Panc1 (cell line): ENCODE results near the gene SERTM2. TPM values are rescaled to one million over a fixed set of nuclear protein-coding genes. Genes with fewer than 3 reads are reported as not detected.

ENCODE experiments used
- ATAC-seq: fragments of 200-7000 bp; cut with Tn5 transposase; 2 replicates; pipeline ENCODE4 v1.9.1; 2020; ENCODE audit warnings: mild to moderate bottlenecking, moderate library complexity
- BruUV-seq: library from RNA; stranded (reverse); fragments of 400-500 nt; replicated peaks from 2 replicates; lab custom pipeline; 2021; lab: Mats Ljungman, UMichigan
- CTCF ChIA-PET: fragments of 300-600 bp; sonication (Branson Sonifier 250); formaldehyde crosslinking; loops from one replicate; lab custom pipeline; 2022; ENCODE audit warnings: antibody characterized with exemption; lab: Charles Lee
- POLR2A ChIA-PET: fragments of 300-600 bp; sonication (Branson Sonifier 250); formaldehyde crosslinking; loops from one replicate; lab custom pipeline; 2022; ENCODE audit warnings: antibody characterized with exemption; lab: Charles Lee
- DNase-seq: peaks from one replicate; pipeline ENCODE4 v3.0.0-alpha.2; 2010; ENCODE audit warnings: low read depth, low spot score
- H3K27ac ChIP-seq: 2 replicates; pipeline ENCODE4 v1.5.1; 2011; ENCODE audit warnings: mild to moderate bottlenecking, low read length, inconsistent platforms
- H3K27me3 ChIP-seq: fragments of 200-500 bp; sonication (Bioruptor generic); 2 replicates; pipeline ENCODE4 v1.6.0; 2014; ENCODE audit warnings: low read length, inconsistent platforms; ENCODE audit not compliant: control insufficient read depth, insufficient read depth
- H3K36me3 ChIP-seq: fragments of 200-500 bp; sonication (Bioruptor generic); 2 replicates; pipeline ENCODE4 v1.5.1; 2014; ENCODE audit warnings: inconsistent platforms, mild to moderate bottlenecking, low read length, moderate library complexity; ENCODE audit not compliant: control insufficient read depth, insufficient read depth
- H3K4me1 ChIP-seq: 2 replicates; pipeline ENCODE4 v1.5.1; 2011; ENCODE audit warnings: inconsistent platforms, mild to moderate bottlenecking, low read length, moderate library complexity; ENCODE audit not compliant: control insufficient read depth, insufficient read depth
- H3K4me3 ChIP-seq, 2 experiments: 2 replicates each; pipeline ENCODE4 v1.5.1; 2011 to 2012; ENCODE audit warnings: low read depth in 2 of 2, low read length in 2 of 2, mild to moderate bottlenecking in 2 of 2, inconsistent platforms in 1 of 2, moderate library complexity in 1 of 2
- H3K9me3 ChIP-seq: fragments of 200-500 bp; sonication (Bioruptor generic); 2 replicates; pipeline ENCODE4 v1.5.1; 2014; ENCODE audit warnings: low read depth, mild to moderate bottlenecking, inconsistent platforms, low read length, moderate library complexity; ENCODE audit not compliant: control insufficient read depth, insufficient read depth
- POLR2AphosphoS5 ChIP-seq: IDR thresholded peaks from 2 replicates; pipeline ENCODE4 v1.6.1; 2012; ENCODE audit warnings: mild to moderate bottlenecking, low read depth, low read length, moderate library complexity
- SIN3A ChIP-seq: IDR thresholded peaks from 2 replicates; pipeline ENCODE4 v1.6.1; 2012; ENCODE audit warnings: low read depth, mild to moderate bottlenecking, low read length, moderate library complexity, borderline replicate concordance; ENCODE audit not compliant: insufficient read depth
- TCF7L2 ChIP-seq: IDR thresholded peaks from 2 replicates; pipeline ENCODE4 v1.6.1; 2011; ENCODE audit warnings: mild to moderate bottlenecking, low read depth, low read length, inconsistent platforms
- in situ Hi-C: cut with HindIII; loops from 2 replicates; pipeline ENCODE4 v1.10.0; 2016; ENCODE audit warnings: low sequenced_read_pairs, low pct_unique_long_range_greater_than_20kb
- intact Hi-C: fragments of 100-400 bp; cut with micrococcal nuclease; formaldehyde crosslinking; loops from one replicate; pipeline ENCODE4 v1.10.0; 2022; ENCODE audit not compliant: unreplicated experiment
- total RNA-seq: library from RNA; stranded (reverse); gene quantifications from one replicate; pipeline ENCODE4 v1.2.1, GENCODE V29; 2021; ENCODE audit not compliant: unreplicated experiment
- TF ChIP-seq, protein P1 (sequence below), 2 experiments: IDR thresholded peaks; 2 replicates each; pipeline ENCODE4 v1.6.1; 2011 to 2012; ENCODE audit warnings: low read depth in 2 of 2, control low read depth in 1 of 2, low read length in 1 of 2, mild to moderate bottlenecking in 1 of 2, moderate library complexity in 1 of 2; ENCODE audit not compliant: insufficient read depth in 1 of 2
- TF ChIP-seq, protein P2 (sequence below): fragments of 450-650 bp; IDR thresholded peaks from 2 replicates; pipeline ENCODE4 v1.5.1; 2017; ENCODE audit warnings: mild to moderate bottlenecking

The SERTM2 gene
- total RNA-seq, 1 experiment from 2014 or later = not detected

DNA sequence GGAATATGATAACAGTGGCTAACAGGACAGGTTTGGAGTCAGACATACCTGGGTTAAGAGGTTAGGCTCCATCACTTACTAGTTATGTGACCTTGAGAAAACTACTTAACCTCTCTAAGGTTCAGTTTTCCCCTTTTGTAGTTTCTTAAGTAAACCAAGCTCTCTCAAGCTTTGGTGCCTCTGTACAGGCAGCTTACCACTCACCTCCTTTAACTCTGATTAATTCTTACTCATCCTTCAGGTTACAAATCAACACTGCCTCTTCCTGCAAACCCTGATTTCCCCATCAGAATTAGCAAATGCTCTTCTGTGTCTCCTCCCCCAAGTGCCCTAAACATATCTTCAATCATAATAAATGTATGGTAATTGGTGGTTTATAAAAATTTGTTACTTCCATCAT, 3.5 kb upstream of the SERTM2 start:
- in situ Hi-C loops = no loop called here
- BruUV-seq = no TSS peak
- DNase-seq = no peak
- Histone ChIP-seq H3K4me1 (no peaks in the 10 kb centered on the region), H3K27ac (no peak overlapping the region), H3K27me3 (no peaks in the 10 kb centered on the region), H3K4me3 (no peak overlapping the region), H3K9me3 (no peaks in the 10 kb centered on the region), H3K36me3 (no peaks in the 10 kb centered on the region; the same call in 1 of the 2 replicates)
- POLR2A ChIA-PET = no interaction called here
- intact Hi-C loops = no loop called here
- CTCF ChIA-PET = no interaction called here
- ATAC-seq = no peak
- TF ChIP-seq, protein P1, sequence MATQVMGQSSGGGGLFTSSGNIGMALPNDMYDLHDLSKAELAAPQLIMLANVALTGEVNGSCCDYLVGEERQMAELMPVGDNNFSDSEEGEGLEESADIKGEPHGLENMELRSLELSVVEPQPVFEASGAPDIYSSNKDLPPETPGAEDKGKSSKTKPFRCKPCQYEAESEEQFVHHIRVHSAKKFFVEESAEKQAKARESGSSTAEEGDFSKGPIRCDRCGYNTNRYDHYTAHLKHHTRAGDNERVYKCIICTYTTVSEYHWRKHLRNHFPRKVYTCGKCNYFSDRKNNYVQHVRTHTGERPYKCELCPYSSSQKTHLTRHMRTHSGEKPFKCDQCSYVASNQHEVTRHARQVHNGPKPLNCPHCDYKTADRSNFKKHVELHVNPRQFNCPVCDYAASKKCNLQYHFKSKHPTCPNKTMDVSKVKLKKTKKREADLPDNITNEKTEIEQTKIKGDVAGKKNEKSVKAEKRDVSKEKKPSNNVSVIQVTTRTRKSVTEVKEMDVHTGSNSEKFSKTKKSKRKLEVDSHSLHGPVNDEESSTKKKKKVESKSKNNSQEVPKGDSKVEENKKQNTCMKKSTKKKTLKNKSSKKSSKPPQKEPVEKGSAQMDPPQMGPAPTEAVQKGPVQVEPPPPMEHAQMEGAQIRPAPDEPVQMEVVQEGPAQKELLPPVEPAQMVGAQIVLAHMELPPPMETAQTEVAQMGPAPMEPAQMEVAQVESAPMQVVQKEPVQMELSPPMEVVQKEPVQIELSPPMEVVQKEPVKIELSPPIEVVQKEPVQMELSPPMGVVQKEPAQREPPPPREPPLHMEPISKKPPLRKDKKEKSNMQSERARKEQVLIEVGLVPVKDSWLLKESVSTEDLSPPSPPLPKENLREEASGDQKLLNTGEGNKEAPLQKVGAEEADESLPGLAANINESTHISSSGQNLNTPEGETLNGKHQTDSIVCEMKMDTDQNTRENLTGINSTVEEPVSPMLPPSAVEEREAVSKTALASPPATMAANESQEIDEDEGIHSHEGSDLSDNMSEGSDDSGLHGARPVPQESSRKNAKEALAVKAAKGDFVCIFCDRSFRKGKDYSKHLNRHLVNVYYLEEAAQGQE (IDR thresholded peaks at IDR 0.05; ENCODE audit: insufficient read depth in 1 of 2, low read depth in 2 of 2, low read length in 1 of 2) = no peak
- TF ChIP-seq, protein P2, sequence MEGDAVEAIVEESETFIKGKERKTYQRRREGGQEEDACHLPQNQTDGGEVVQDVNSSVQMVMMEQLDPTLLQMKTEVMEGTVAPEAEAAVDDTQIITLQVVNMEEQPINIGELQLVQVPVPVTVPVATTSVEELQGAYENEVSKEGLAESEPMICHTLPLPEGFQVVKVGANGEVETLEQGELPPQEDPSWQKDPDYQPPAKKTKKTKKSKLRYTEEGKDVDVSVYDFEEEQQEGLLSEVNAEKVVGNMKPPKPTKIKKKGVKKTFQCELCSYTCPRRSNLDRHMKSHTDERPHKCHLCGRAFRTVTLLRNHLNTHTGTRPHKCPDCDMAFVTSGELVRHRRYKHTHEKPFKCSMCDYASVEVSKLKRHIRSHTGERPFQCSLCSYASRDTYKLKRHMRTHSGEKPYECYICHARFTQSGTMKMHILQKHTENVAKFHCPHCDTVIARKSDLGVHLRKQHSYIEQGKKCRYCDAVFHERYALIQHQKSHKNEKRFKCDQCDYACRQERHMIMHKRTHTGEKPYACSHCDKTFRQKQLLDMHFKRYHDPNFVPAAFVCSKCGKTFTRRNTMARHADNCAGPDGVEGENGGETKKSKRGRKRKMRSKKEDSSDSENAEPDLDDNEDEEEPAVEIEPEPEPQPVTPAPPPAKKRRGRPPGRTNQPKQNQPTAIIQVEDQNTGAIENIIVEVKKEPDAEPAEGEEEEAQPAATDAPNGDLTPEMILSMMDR = no peak
- TF ChIP-seq POLR2AphosphoS5 (no peak), SIN3A (no peak), TCF7L2 (no peak)

GRCh38 chrX:111515298-111515697, 3.9 kb downstream of the SERTM2 start:
- Histone ChIP-seq H3K4me3 (no peak overlapping the region), H3K36me3 (no peaks in the 10 kb centered on the region; the same call in 1 of the 2 replicates), H3K27ac (no peak overlapping the region), H3K4me1 (no peaks in the 10 kb centered on the region), H3K27me3 (no peaks in the 10 kb centered on the region), H3K9me3 (no peaks in the 10 kb centered on the region)
- intact Hi-C loops (no loop called here), in situ Hi-C loops (no loop called here)
- ATAC-seq (no peak), DNase-seq (no peak)
- no peak for TF ChIP-seq POLR2AphosphoS5
- no peak for TF ChIP-seq SIN3A
- TF ChIP-seq, protein P2 = no peak
- TF ChIP-seq TCF7L2 = no peak
- TF ChIP-seq, protein P1 (IDR thresholded peaks at IDR 0.05; ENCODE audit: insufficient read depth in 1 of 2, low read depth in 2 of 2, low read length in 1 of 2) = no peak
- POLR2A ChIA-PET = no interaction called here
- CTCF ChIA-PET = no interaction called here
- BruUV-seq = no TSS peak
